CD4-positive, alpha-beta T cell (primary cell): ENCODE results near the gene CDHR5. TPM values are rescaled to one million over a fixed set of nuclear protein-coding genes. Genes with fewer than 3 reads are reported as not detected.

Source experiments
- ATAC-seq: fragments of 200-7000 bp; cut with Tn5 transposase; one replicate; pipeline ENCODE4 v1.10.0; 2022; ENCODE audit warnings: mild to moderate bottlenecking; ENCODE audit not compliant: poor library complexity
- CTCF ChIA-PET: fragments of 350-600 bp; sonication (Branson Sonifier 250); formaldehyde crosslinking; loops from one replicate; lab custom pipeline; 2021; ENCODE audit warnings: antibody characterized with exemption, inconsistent platforms; lab: Charles Lee
- POLR2A ChIA-PET: fragments of 350-600 bp; sonication (Branson Sonifier 250); formaldehyde crosslinking; loops from one replicate; lab custom pipeline; 2021; ENCODE audit warnings: antibody characterized with exemption, inconsistent platforms; lab: Charles Lee
- DNase-seq, 14 experiments: peaks; one replicate each; pipeline ENCODE4 v3.0.0-alpha.2; 2013 to 2020; ENCODE audit warnings: mixed read lengths in 2 of 14
- H3K27ac ChIP-seq, 2 donors: one replicate each; pipeline versions ENCODE4 v1.5.1 to v1.7.0; 2013; ENCODE audit warnings: low read length in 2 of 2, low read depth in 1 of 2, mild to moderate bottlenecking in 1 of 2
- H3K27me3 ChIP-seq, 2 experiments: 1 replicate in 1 of 2; 2 replicates in 1 of 2; pipeline versions ENCODE4 v1.6.1 to v1.7.0; 2013; ENCODE audit warnings: low read length in 2 of 2, control low read depth in 1 of 2, mild to moderate bottlenecking in 1 of 2, moderate library complexity in 1 of 2; ENCODE audit not compliant: insufficient read depth in 2 of 2, control insufficient read depth in 1 of 2
- H3K36me3 ChIP-seq: one replicate; pipeline ENCODE4 v1.6.1; 2013; ENCODE audit warnings: low read length, control low read depth; ENCODE audit not compliant: insufficient read depth
- H3K4me1 ChIP-seq: one replicate; pipeline ENCODE4 v1.6.1; 2013; ENCODE audit warnings: low read length, control low read depth; ENCODE audit not compliant: insufficient read depth
- H3K4me3 ChIP-seq: one replicate; pipeline ENCODE4 v1.5.1; 2013; ENCODE audit warnings: mild to moderate bottlenecking, low read length, moderate library complexity
- H3K9me3 ChIP-seq, 2 experiments: 1 replicate in 1 of 2; 2 replicates in 1 of 2; pipeline versions ENCODE4 v1.6.1 to v1.7.0; 2013; ENCODE audit warnings: low read length in 2 of 2, mild to moderate bottlenecking in 2 of 2, control low read depth in 1 of 2, moderate library complexity in 1 of 2; ENCODE audit not compliant: control insufficient read depth in 1 of 2, insufficient read depth in 1 of 2
- H3K27ac Mint-ChIP-seq: one replicate; pipeline ENCODE4 v1.8.0; 2020; ENCODE audit warnings: mixed read lengths
- H3K27me3 Mint-ChIP-seq: one replicate; pipeline ENCODE4 v1.8.0; 2021; ENCODE audit warnings: mixed read lengths
- H3K36me3 Mint-ChIP-seq: one replicate; pipeline ENCODE4 v1.8.0; 2021; ENCODE audit warnings: low read depth, mixed read lengths
- H3K4me1 Mint-ChIP-seq: one replicate; pipeline ENCODE4 v1.8.0; 2021; ENCODE audit warnings: low read depth, mixed read lengths
- H3K4me3 Mint-ChIP-seq: one replicate; pipeline ENCODE4 v1.8.0; 2020; ENCODE audit warnings: mild to moderate bottlenecking, mixed read lengths
- H3K9me3 Mint-ChIP-seq: one replicate; pipeline ENCODE4 v1.8.0; 2020; ENCODE audit warnings: mixed read lengths
- intact Hi-C, 2 experiments: fragments of 100-400 bp; cut with DNase I in 1 of 2; cut with micrococcal nuclease in 1 of 2; formaldehyde crosslinking; loops; one replicate each; pipeline versions ENCODE4 v1.15.1 to v1.9.0; 2023 to 2025; cut with DNase I, micrococcal nuclease
- total RNA-seq, 174 experiments: library from RNA in 2 of 174; stranded (reverse) in 2 of 174; gene quantifications; one replicate each; pipeline ENCODE4 v1.2.3 and lab custom pipeline; 2021 to 2026
- TF ChIP-seq, protein P1 (sequence below): fragments of 200-600 bp; IDR thresholded peaks from one replicate; pipeline ENCODE4 v1.8.0; 2022; ENCODE audit warnings: antibody characterized with exemption, mild to moderate bottlenecking

Gene CDHR5
- total RNA-seq, 2 experiments from 2014 or later = not detected

DNA sequence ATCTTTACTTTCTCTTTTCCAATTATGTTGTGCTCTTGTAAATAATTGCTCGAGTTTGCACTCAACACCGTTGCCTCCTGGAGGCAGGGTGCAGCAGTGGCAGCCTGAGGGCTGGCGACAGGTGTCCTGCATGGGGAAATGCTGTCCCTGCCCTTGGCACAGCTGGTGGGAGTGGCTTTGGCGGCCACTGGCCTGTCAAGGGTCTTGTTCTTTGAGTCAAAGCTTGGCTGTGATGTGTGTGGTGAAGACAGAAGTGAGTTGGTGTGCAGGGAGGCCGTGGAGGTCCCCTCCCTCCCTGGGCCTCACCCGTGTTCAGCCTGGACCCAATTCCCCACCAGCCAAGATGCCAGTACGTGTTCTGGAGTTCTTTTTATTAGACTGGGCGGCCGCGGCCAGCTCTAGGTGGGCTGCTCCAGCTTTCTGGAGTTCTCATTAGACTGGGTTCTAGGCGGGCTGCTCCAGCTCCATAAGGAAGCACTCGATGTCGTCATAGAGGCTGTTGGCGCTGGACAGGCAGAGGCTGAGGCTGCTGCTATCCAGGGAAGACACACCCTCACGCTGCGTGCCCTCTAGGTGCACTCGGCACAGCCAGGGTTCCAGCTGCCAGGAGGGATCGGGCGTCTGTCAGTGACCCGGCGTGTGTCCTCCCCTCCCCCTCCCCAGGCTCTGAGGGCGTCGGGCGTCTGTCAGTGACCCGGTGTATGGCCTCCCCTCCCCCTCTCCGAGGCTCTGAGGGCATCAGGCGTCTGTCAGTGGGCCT is 12.4 kb downstream of the CDHR5 start:
- H3K9me3 ChIP-seq = peaks cover 0 to 3% of the 10 kb centered on the region in 2 experiments
- no peaks in the 10 kb centered on the region for H3K27me3 ChIP-seq
- ATAC-seq (no peak), DNase-seq (peak in 4 of 14 experiments; percentile 22 to 60 (median 52))
- peak overlapping the region; percentile 75 to 82 for H3K27ac ChIP-seq
- Mint-ChIP-seq H3K27me3 (no peaks in the 10 kb centered on the region), H3K36me3 (peaks cover 37% of the 10 kb centered on the region), H3K4me3 (peak overlapping the region; percentile 62), H3K27ac (peak overlapping the region; percentile 74), H3K4me1 (peaks cover 16% of the 10 kb centered on the region), H3K9me3 (no peaks in the 10 kb centered on the region)
- peaks cover 68% of the 10 kb centered on the region for H3K36me3 ChIP-seq
- H3K4me1 ChIP-seq = peaks cover 34% of the 10 kb centered on the region
- TF ChIP-seq, protein P1, sequence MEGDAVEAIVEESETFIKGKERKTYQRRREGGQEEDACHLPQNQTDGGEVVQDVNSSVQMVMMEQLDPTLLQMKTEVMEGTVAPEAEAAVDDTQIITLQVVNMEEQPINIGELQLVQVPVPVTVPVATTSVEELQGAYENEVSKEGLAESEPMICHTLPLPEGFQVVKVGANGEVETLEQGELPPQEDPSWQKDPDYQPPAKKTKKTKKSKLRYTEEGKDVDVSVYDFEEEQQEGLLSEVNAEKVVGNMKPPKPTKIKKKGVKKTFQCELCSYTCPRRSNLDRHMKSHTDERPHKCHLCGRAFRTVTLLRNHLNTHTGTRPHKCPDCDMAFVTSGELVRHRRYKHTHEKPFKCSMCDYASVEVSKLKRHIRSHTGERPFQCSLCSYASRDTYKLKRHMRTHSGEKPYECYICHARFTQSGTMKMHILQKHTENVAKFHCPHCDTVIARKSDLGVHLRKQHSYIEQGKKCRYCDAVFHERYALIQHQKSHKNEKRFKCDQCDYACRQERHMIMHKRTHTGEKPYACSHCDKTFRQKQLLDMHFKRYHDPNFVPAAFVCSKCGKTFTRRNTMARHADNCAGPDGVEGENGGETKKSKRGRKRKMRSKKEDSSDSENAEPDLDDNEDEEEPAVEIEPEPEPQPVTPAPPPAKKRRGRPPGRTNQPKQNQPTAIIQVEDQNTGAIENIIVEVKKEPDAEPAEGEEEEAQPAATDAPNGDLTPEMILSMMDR = no peak
- intact Hi-C loops = loop anchor here in 1 of 2 experiments (2.0 to 5.0 kb wide), 2 partner anchors 54 to 80 kb away; no protein-coding TSS in a partner anchor
- ChIA-PET POLR2A (interaction anchor here (1.2 kb wide), 1 partner anchor 57 kb away, joined by 7 read pairs; no protein-coding TSS in a partner anchor), CTCF (interaction anchor here (2.0 kb wide), 1 partner anchor 58 kb away, joined by 5 read pairs; no protein-coding TSS in a partner anchor)
- no peak overlapping the region for H3K4me3 ChIP-seq

DNA sequence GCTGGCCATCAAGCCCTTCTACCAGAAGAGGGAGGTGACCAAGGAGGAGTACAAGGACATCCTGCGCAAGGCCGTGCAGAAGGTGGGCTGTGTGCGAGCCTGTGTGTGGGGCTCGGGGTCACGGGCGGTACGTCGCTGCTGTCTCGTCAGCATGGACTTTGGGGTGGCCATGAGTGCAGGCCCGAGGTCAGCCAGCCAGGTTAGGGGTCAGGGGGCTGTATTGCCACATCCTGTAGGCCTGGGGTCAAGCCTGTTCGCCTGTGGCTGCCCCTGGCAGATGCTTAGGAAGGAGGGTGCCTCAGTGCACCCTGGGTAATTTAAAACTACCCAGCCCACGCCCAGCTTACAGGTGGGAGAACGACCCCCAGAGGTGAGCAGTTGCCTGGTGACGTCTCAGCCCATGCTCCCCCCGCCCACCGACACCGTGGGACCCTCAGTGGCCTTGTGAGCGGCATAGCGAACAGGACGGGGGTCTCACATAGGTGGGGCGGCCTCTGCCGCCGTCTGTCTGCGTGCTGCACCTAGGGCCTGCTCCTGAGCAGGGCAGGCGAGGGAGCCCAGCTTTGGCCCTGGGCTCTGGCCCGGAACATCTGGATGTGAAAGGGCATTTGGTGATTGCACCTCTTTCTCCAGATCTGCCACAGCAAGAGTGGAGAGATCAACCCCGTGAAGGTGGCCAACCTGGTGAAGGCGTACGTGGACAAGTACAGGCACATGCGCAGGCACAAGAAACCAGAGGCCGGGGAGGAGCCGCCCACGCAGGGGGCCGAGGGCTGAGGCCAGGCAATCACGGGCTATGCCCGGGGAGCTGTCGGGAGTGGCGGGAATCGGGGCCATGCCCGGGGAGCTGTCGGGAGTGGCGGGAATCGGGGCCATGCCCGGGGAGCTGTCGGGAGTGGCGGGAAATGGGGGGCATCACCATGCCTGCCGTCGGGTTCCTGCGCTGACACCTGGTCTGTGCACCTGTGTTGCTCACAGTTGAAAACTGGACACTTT is 13.5 kb downstream of the CDHR5 start:
- H3K27me3 ChIP-seq = no peaks in the 10 kb centered on the region
- H3K9me3 Mint-ChIP-seq = no peaks in the 10 kb centered on the region
- no peaks in the 10 kb centered on the region for H3K27me3 Mint-ChIP-seq
- intact Hi-C loops = loop anchor here in 1 of 2 experiments (5.0 kb wide), 1 partner anchor 81 kb away; no protein-coding TSS in a partner anchor
- TF ChIP-seq, protein P1 = no peak
- ChIA-PET CTCF (no interaction called here), POLR2A (interaction anchor here (0.9 to 1.2 kb wide), 2 partner anchors 46 to 56 kb away, joined by 3 to 7 read pairs; no protein-coding TSS in a partner anchor)
- H3K4me3 ChIP-seq = no peak overlapping the region
- DNase-seq (peak in 2 of 14 experiments; percentile 31 to 62), ATAC-seq (no peak)
- peak overlapping the region; percentile 74 for H3K27ac Mint-ChIP-seq
- H3K4me1 ChIP-seq = peaks cover 28% of the 10 kb centered on the region
- H3K27ac ChIP-seq = no peak overlapping the region
- peaks cover 0 to 3% of the 10 kb centered on the region in 2 experiments for H3K9me3 ChIP-seq
- H3K36me3 Mint-ChIP-seq = peaks cover 46% of the 10 kb centered on the region
- H3K4me1 Mint-ChIP-seq = peaks cover 16% of the 10 kb centered on the region
- peaks cover 79% of the 10 kb centered on the region for H3K36me3 ChIP-seq
- H3K4me3 Mint-ChIP-seq = no peak overlapping the region
